HG03432 (cell line): Measurements from ENCODE around the gene AQP7.
"Not testable (repeated sequence)": the region's sequence is repeated elsewhere in the genome, so short reads cannot be mapped to it uniquely, and the experiment has no call there.

Experiments
- ATAC-seq: cut with Tn5 transposase; IDR thresholded peaks from one replicate; pipeline ENCODE4 v1.9.1; 2021; ENCODE audit warnings: mild to moderate bottlenecking, moderate library complexity; ENCODE audit not compliant: unreplicated experiment

The AQP7 gene

GRCh38 chr9:33402371-33402770, at the start of gene AQP7:
AQP7 (minus strand) TSS chr9:33402568; CDS start chr9:33401262, 1,306 bp downstream.
- not testable (repeated sequence) for ATAC-seq

DNA sequence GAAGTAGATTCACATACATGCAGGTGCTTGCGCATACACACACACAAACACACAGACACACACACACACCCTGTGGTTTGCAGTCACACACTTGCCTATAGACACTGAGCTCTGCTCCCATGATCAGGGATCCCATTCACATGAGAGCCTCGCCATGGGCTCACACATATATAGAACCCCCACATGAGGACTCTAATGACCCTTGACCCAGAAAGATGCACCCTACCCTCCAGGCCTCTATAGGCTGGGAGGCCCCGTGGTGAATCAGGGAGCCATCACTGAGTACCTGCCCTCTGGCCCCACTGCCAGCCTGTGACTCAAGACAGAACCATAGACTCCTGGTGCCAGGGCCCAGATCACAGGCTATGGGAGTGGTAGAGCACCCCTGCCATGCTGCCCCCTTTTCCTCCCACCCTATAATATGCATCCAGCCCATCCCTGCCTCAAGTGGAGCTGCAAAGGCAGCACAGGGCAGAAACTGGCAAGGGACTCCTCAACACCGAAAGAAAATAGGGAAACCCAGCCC, 48.3 kb upstream of the AQP7 start:
- no peak for ATAC-seq

- no peak for ATAC-seq
Observed at GRCh38 chr9:33449715-33450114, 47.3 kb upstream of the AQP7 start.

DNA sequence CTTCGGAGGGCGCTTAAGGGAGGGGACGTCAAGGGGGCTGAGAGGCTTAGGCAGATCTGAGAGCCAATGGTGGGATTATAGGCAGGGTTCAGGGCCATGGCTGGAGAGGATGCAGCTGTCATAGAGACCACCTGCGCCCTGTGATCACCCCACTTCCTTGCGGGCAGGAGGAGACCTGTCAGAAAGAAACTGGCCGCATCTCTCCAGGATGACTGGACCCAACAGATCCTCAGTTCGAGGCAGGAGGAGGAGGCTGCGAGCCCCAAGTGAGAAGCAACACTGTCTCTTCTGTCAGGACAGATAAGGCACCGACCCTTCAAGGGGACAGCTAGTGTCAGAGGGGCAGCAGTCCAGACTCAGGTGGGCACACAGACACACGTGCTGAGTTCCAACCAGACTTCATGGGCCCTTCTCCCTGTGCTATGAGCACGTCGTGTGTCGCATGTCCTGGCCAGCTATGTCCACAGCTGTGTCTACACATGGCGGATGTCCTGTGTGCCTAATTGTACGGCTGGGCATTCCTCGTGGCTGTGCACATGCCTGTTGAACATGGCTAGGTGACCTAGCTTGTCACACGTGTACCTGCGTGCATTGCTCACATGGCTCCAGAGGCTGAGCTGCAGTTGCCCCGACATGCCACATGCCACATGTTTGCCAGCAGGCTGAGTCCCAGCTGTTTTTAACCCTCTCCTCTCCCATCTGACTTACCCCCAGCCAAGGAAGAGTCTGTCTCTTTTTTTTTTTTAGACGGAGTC, 45.6 kb upstream of the AQP7 start:
- ATAC-seq, result no peak

DNA sequence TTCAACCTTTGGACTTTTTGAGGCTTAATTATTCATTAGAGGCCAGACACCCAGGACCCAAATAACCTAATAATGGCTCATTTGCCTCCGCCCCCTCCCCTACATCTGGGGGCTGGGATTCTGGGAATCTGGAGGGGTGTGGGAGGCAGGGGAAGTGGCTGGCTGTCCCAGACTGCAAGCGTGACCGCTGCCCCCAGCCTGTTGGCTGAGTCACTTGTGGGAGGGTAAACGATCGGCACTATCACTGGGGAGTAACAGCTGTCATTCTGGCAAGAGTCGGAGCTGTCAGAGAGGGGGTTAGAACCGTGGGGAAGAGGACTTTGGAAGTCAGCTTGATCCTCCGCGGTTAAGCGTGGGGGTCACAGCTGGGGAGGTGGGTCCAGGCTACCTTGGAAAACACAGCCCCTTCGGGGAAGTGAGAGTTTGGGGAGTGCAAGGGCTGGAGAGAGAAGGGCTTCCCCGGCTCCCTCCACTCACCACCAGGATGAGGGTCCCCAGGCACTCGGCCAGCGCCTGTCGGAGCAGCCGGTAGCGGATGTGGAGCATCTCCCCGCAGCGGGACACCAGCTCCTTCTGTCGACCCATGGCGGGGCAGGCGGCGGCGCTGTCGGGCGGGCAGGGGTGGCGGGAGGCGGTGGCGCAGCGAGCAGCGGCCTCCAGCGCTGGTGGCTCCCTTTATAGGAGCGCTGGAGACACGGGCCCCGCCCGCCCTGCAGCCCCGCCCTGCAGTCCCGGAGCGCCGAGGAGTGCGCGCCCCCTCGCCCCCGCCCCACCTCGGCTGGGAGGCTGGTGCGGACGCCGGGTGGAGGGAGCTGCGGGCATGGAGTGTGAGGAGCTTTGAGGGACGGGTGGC, 44.8 kb upstream of the AQP7 start, which contains the start of gene AQP3:
Gene AQP3, minus strand, starts transcription at position 648 of the 853 bp plus-strand sequence. Its CDS starts 63 bp downstream, at position 585.
- peak; percentile 28 for ATAC-seq

- ATAC-seq, result peak; percentile 88
Observed at GRCh38 chr9:33446240-33446945, 44.0 kb upstream of the AQP7 start.

GRCh38 chr9:33445389-33446239, 43.2 kb upstream of the AQP7 start:
- no peak for ATAC-seq

GRCh38 chr9:33443464-33444154, 41.2 kb upstream of the AQP7 start:
- ATAC-seq, result no peak

GRCh38 chr9:33443047-33443446, 40.7 kb upstream of the AQP7 start:
- ATAC-seq, result no peak

- ATAC-seq, result no peak
Observed at GRCh38 chr9:33442125-33442524, 39.8 kb upstream of the AQP7 start.

DNA sequence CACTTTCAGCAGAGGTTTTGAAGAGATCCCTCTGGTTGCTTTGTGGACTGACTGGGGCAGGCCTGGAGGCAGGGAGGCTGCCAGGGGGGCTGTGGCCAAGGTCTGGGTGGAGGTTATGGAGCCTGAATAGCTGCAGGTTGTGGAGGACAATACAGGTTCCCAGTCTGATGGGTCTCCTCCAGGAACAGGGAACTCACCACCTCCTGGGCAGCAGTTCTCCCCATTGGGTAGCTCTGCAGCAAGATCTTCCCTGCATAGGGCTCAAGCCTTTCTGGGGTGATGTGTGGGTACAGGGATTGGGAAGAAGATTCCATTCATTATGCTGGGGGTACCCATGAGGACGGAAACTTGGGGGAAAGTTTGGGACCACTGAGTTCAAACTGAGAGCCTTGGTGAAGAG, 38.2 kb upstream of the AQP7 start:
- no peak for ATAC-seq

DNA sequence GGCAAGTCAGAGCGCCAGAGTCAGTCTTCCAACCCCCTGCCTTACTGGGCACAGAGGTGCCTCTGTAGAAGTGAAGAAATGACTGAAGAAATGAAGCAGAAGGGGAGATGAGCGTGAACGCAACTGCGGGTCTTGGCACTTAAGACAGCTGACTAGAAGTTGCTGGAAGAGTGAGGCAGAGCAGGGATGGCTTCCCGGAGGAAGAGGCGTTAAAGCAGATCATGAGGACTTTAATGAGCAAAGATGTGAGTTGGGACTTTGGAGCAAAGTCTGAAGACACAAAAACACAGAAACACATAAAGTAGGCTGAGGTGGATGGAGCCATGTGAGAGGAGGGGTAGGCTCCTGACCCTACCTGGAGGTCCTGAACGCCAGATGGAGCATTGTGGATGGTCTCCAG, 37.8 kb upstream of the AQP7 start:
- ATAC-seq, result no peak

GRCh38 chr9:33439731-33440130, 37.4 kb upstream of the AQP7 start:
- no peak for ATAC-seq

- ATAC-seq, result no peak
Observed at GRCh38 chr9:33438926-33439680, 36.7 kb upstream of the AQP7 start.

DNA sequence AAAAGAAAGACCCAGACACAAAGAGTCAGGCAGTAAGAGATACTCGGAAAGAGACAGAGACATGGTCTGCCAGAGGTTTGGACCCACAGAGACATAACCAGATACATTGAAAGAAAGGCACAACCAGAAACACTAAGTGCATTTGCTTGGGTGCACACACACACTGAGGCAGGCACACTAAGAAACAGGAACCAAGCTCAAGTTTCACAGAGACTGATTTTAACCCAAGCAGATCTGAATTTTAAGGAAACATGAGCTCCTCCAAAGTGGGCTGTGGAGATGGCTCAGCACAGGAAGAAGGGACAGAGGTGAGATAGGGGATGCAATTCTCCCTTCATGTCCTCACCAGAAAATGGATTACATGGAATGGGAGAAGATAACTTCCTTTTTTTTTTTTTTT, 35.5 kb upstream of the AQP7 start:
- ATAC-seq, result no peak

GRCh38 chr9:33437205-33437604, 34.8 kb upstream of the AQP7 start:
- no peak for ATAC-seq

DNA sequence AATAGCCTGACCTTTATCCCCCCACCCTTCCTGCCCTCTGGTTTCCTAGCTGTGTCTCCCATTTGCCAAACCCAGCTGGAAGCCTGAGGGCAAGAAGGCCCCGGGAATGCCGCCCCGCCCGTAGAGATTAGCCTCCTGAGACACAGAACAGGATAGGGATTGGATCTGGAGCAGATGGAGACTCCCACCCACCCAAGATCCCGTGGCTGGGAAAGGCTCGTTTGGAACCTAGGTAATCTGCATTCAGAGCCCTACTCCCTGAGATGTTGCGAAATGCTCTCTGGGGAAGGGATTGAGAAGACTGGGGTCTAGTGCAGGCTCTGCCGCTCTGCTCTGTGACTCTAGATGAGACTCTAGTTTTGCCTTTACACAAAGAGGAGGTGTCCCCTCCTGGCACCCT, 34.1 kb upstream of the AQP7 start:
- no peak for ATAC-seq

- no peak for ATAC-seq
Observed at GRCh38 chr9:33435821-33436277, 33.5 kb upstream of the AQP7 start.
